Kidney glomerular epithelial cell (primary cell): Measurements from ENCODE around the gene C1orf87.

Source experiments
- DNase-seq: peaks from one replicate; lab custom pipeline; 2025; lab: John Stamatoyannopoulos, UW

The C1orf87 gene

DNA sequence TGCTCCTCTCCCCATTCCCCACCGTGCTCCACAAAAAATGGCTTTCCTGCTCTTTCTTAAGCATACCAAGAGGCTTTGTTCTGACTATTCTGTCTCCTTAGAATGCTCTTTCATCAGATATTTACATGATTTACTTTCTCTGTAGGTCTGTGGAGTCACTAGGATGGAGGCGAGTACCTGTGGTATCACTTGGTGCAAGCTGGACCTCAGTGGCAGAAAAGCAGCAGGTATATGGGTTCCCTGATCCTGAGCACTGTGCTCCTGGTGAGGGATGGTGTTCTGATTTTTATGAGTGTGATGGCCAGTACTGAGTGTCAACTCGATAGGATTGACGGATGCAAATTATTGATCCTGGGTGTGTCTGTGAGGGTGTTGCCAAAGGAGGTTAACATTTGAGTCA, 10.0 kb downstream of the C1orf87 start:
- no peak for DNase-seq

- DNase-seq = no peak
Measured at GRCh38 chr1:60059468-60059867, 14.1 kb downstream of the C1orf87 start.

DNA sequence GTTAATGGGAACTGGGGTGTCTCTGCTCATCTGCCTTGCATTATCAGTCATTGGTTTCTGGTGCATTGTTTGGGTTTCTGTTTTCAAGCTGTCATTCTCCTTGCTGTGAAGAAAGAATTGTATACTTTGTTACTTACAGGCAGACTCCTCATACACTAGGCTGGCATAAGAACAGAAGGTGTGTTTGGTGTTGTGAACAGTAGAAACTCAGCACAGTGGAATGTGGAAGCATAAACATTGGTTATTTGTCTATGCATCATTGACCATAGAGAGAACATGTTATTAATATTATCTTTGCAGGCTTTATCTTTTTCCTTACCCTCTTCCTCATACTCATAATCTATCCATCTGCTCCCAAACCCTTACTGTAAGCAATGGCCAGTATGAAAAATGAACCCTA, 18.2 kb downstream of the C1orf87 start:
- peak; percentile 49 for DNase-seq

DNA sequence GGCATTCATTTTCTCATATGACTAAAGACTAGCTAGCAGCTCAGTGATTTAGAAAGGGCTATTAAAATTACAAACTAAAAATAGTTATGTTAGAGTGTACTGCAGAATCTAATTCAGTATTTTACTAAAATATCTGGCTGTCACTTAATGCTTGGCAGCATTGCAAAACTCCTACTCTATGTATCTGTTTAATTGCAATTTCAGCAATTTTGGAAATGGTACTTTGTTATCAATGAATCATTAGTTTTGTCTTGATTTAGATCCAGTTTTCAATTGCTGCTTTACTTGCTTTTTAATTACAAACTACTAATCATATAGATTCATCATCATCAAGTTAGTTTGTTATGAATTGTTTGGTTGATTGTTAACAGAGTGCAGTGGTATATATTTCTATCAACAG, 19.2 kb downstream of the C1orf87 start:
- DNase-seq = no peak

- DNase-seq = no peak
Measured at GRCh38 chr1:60052601-60053000, 21.0 kb downstream of the C1orf87 start.

DNA sequence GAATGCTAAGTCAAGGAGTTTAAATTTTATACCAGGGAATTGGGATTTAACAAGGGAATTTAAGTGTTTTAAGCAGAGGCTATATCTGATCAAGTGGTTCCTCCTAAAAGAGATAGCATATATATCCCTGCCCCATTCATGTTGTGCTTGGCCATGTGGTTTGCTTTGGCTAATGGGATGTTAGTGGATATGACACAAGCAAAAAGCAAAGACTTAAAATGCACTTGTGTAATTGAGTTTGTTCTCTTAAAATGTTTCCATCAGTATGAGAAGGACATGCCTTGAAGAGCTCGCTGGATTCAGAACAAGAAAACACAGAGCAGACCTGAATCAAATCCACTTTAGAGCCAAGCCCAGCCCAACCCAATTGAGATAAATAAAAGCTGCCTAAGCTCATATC, 22.4 kb downstream of the C1orf87 start:
- no peak for DNase-seq

DNA sequence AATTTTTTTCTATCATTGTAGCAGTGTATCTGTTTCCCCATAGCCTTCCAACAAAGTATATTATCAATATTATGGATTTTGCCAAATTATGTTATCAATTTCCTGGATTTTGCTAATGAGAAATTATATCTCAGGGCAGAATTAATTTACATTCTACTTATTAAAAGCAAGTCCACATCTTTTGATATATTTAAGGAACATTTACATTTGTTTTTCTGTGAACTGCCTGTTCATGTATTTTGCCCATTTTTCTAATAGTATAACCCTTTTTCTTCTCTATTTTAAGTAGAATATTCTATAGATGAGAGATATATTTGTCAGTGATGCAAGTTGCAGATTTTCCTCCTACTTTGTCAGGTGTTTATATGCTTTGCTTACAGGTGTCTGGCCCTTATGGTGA, 24.4 kb downstream of the C1orf87 start:
- no peak for DNase-seq

- DNase-seq = no peak
Measured at GRCh38 chr1:60044881-60045280, 28.7 kb downstream of the C1orf87 start.

GRCh38 chr1:60041783-60042182, 31.8 kb downstream of the C1orf87 start:
- no peak for DNase-seq

DNA sequence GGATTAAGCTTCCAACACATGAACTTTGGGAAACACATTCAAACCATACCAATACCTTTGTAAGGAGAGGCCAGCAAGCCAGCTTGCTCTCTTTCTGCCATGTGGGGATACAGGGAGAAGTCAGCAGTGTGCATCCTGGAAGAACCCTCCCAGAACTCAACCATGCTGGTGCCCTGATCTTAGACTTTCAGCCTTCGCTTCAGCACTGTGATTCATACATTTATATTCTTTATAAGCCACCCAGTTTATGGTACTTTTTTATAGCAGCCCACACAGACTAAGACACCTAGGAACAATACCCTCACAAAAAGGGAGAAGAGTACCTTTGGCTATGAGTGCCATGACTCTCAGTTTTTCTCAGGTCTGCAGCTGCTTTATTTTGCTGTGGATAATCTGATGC, 35.9 kb downstream of the C1orf87 start:
- no peak for DNase-seq

- DNase-seq = no peak
Measured at GRCh38 chr1:60036856-60037460, 36.6 kb downstream of the C1orf87 start.

DNA sequence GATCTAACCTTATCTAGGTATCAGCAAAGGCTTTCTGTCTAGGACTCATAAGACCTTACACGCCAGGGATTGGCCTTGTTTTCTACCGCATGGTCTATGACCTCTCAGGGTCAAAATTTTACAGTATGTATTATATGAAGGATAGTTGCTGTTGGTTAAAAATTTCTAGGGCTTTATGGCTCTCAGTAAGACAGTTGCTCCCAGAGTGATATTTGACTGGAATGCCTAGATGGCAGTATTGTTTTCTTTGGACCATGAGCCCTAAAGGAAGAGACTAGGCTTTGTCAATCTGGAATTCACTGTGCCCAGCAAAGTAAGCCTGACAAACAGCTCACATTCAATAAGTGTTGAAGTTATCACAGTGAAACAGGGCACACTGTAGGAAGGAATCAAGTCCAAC, 37.6 kb downstream of the C1orf87 start:
- DNase-seq = no peak

DNA sequence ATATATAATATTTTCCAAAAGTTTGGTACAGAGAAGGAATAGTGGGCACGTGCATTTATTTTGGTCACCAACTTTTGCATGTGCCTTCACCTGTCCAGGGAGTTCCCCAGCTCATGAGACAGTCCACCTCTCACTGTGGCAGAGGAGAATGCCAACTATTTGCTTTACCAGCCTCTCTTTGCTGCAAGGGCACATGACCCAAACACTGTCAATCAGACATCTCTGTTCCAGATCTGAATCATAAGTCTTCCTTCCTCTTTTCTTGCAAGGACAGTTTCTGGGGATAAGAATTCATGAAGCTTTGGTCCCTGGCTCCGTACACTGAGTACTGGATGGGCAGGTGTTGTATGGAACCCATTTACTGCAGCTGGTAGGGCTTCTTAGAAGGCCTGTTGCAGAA, 38.6 kb downstream of the C1orf87 start:
- no peak for DNase-seq

DNA sequence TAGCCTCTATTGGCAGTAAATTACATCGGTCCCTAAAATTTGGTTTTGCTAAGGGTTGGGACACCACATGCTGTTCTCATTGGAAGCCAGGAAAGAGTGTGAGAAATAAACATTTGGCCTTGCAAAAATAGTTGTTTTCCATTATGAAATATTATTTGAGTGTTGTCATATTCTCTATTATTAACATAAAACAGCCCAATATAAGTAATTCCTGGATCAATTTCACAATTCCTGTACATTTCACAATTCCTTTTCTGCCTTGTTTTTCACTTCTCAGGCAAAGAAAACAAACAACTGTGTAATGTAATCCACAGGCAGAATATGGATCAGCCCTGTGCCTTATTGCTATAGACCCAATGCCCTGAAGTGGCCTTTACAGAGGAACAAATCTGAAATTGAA, 40.5 kb downstream of the C1orf87 start:
- no peak for DNase-seq

GRCh38 chr1:60031146-60031545, 42.4 kb downstream of the C1orf87 start:
- no peak for DNase-seq

DNA sequence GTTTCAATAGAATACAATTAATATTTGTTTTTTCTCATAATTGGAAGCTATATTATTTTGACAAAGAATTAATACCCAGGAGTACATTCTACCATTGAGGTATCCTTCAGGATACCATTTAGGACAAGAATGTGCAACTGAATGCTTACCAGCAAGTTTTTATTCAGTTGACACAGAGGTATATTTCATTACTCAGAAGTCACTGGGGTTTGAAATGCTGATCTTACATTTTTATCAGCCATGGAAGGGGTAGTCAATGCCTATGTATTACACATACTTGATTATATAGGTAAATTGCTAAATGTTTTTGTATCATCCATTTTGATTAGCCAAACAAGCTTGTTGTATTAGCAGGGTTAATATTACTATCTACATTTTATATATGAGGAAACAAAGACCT, 48.0 kb downstream of the C1orf87 start:
- no peak for DNase-seq

GRCh38 chr1:60017508-60018205, 55.9 kb downstream of the C1orf87 start:
- no peak for DNase-seq

DNA sequence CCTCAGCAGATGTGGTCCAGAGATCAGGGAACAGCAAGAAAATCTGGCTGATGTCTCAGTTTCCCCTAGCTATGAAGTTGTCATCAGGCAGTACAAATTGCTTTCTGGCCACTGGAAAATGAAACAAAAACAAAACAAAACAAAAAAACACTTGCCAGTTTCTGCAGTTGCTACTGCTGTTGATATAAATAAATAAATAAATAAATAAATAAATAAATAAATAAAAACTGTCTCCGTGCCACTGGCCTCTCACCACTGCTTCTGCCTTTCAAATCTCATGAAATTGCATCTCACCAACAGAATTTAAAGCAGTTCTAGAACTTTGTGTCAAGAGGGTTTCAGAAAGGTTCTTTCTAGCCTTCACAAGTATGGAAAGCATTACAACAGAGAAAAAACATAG, 62.9 kb downstream of the C1orf87 start:
- DNase-seq = no peak

DNA sequence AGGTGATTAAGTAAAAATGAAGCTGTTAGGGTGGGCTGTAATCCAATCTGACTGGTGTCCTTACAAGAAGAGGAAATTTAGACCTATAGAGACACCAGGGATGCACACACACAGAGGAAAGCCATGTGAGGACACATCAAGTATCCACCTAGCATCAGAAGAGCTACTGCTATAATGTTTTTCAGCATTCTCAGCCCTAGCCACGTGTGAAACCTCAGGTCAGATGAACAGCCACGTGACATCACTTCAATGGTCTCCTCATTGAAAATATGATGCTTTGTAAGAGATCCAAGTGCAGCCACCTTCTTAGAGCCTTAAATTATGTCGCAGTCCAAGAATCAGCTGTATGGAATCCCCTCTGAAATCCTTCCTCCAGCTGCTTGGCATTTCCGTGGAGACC, 65.1 kb downstream of the C1orf87 start:
- DNase-seq = no peak

DNA sequence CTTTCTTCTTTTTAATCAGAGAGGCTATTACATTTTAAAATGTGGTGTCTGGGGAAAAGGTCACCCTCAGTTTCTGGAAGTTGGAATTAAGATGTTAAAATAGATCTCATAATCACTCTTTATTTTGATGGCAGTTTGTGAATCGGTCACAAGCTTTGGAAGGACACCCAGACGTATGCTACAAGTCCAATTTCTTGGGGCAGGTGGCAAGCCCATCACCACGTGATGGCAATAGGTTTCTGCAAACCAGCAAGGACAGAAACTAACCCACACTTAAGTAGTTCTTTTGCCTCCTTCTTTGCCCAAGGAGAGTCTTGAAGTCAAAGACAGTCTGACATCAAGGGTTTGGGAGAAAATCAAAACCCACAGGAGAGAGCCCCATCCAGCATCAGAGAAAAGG, 72.9 kb downstream of the C1orf87 start:
- no peak for DNase-seq

DNA sequence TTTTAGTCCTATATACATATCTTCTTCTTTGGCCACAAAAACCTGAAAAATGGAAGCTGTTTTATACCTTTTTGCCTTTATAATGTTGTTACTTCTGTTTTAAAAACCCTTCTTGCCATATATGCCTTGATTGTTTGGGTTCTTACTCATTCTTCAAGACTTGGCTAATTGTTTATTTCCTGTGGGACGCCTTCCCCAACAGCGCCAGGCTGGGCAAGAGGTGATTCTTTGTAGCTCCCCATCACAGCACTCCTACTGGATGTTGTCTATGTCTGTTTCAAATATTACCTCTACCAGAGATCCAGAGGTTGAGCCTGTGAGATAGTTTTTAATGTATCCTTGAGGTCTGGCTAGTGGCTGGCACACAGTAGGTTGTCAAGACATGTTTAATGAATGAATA, 73.8 kb downstream of the C1orf87 start:
- no peak for DNase-seq

DNA sequence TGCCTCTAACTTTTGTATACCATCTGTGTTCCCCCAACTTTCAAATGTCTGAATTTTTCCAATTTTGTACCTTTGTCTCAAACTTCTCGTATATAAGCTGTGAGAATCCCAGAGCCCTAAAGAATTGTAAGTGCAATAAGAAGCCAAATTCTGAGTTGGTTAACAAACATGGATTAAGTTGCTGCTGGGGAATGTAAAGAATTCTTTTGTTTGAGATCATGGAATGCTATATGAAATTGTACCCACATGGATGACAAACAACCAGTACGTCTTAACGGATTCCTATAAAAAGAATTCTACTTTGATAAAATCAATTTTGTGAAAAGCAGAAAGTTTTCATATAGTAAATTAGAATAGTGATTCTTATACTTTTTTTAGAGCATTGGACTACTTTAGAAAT, 74.6 kb downstream of the C1orf87 start:
- no peak for DNase-seq

GRCh38 chr1:59997479-59998115, 76.0 kb downstream of the C1orf87 start:
- DNase-seq = no peak
